HG03558 (cell line): ENCODE data around the gene SSU72.
A peak's percentile ranks its signal among the peaks of the same experiment; 100 is the strongest.
"Not testable (repeated sequence)": the region's sequence is repeated elsewhere in the genome, so short reads cannot be mapped to it uniquely, and the experiment has no call there.

ENCODE experiments used
- ATAC-seq: cut with Tn5 transposase; IDR thresholded peaks from one replicate; pipeline ENCODE4 v1.9.1; 2021; ENCODE audit warnings: moderate number of reproducible peaks; ENCODE audit not compliant: unreplicated experiment; ENCODE audit errors: extremely low read depth

Gene SSU72

GRCh38 chr1:1512425-1512824 is 62.2 kb downstream of the SSU72 start:
- ATAC-seq = not testable (repeated sequence)

- peak; percentile 82 for ATAC-seq
Measured at GRCh38 chr1:1511533-1512285, 63.0 kb downstream of the SSU72 start, which contains the start of gene ATAD3A. Gene ATAD3A (plus strand): TSS chr1:1512162. CDS start chr1:1512269, 107 bp downstream.

GRCh38 chr1:1510912-1511532 is 63.6 kb downstream of the SSU72 start:
- no peak for ATAC-seq

- not testable (repeated sequence) for ATAC-seq
Measured at GRCh38 chr1:1509465-1509850, 65.2 kb downstream of the SSU72 start.

- not testable (repeated sequence) for ATAC-seq
Measured at GRCh38 chr1:1508775-1509464, 65.7 kb downstream of the SSU72 start.

- no peak for ATAC-seq
Measured at GRCh38 chr1:1507305-1507704, 67.4 kb downstream of the SSU72 start.

GRCh38 chr1:1505801-1506200 is 68.9 kb downstream of the SSU72 start:
- ATAC-seq = not testable (repeated sequence)

GRCh38 chr1:1505366-1505798 is 69.3 kb downstream of the SSU72 start:
- ATAC-seq = not testable (repeated sequence)

GRCh38 chr1:1504777-1505365 is 69.8 kb downstream of the SSU72 start:
- not testable (repeated sequence) for ATAC-seq

GRCh38 chr1:1495461-1495975 is 79.1 kb downstream of the SSU72 start:
- ATAC-seq = not testable (repeated sequence)

- ATAC-seq = not testable (repeated sequence)
Measured at GRCh38 chr1:1494311-1494710, 80.4 kb downstream of the SSU72 start.
